NCI-H774 (cell line): ENCODE measurements around the gene LRRK1.

Source experiments
- DNase-seq: peaks from one replicate; lab custom pipeline; 2025; lab: John Stamatoyannopoulos, UW

Gene LRRK1

DNA sequence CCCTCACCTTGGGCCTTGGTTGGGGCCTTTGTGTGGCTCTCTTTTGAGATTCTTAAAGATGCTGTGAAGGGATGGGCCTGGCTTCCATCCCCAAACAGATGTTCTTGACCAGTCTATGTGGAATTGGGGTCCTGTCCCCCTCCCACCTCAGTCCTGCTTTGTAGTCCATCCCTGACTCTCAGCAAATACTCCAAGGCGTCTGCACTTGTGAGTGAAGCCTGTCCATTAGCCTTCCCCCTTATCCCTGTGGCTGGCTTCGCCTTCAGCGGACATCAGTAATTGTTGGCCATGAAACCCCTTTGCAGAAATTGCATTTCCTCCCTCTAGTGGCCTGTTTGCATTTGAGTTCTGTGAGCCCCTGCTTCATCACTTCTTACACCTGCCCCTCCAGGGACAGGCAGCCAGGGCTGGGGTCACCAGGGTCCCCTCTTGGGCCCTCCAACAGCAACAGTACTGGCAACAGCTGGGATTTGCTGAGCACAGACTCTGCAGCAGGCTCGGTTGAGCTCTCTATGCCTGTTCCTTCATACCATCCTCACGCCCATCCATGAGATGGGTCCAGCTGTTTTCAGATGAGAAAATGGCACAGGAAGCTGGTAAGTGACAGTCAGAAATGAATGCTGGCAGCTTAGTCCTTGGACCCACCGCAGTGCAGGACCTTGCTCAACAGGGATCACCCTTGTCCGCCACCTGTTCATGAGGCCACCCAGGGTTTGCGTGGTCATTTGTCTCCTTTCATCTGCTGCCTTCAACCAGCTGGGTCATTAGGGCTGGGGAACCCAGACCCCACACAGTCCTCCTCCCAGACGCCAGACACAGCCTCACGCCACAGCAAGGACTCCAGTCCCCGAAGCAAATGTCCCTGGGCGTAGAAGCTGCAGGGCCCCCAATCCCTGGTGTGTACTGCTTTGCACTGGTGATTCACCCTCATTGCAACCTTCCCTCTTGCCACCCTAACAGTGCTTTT lies 8.9 kb upstream of the LRRK1 start:
- DNase-seq = no peak

DNA sequence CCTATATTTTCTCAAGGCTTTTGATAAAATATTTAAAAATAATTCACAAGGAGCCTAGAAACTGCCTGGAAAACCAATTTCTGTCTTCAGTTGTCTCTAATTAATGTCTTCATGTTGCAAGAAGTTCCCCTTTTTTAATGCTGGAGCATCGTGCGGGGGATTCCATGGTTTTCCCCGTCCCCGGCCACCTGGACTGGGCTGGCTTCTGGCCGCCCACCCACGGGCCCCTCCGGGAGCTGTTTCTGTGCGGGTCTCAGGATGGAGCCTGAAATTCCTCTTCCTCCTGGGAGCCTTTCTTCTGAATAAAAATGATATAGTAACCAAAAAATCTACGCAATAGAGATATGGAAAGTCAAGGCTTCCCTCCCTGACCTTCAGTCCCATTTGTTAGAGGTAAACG lies 8.1 kb upstream of the LRRK1 start:
- DNase-seq = no peak

GRCh38 chr15:100913961-100914360 lies 5.2 kb upstream of the LRRK1 start:
- DNase-seq = no peak

DNA sequence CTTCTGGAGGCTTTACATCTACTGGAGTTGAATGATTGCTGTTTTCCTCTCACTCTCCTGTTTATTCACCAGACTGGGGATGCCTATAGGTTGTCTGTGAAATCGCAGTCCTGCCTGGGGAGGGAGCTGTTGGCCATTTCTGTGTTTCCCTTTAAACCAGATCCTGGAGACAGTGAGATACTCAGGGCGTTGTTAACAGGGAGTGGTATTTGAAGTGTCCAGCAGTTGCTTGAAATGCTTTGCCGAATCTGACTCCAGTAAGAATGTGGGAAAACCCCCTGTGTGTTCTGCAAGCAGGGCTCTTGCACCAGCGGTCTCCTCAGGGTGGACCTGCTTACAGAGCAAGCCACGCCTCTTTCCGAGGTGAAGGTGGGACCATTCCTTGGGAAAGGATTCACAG lies 4.3 kb upstream of the LRRK1 start:
- no peak for DNase-seq

DNA sequence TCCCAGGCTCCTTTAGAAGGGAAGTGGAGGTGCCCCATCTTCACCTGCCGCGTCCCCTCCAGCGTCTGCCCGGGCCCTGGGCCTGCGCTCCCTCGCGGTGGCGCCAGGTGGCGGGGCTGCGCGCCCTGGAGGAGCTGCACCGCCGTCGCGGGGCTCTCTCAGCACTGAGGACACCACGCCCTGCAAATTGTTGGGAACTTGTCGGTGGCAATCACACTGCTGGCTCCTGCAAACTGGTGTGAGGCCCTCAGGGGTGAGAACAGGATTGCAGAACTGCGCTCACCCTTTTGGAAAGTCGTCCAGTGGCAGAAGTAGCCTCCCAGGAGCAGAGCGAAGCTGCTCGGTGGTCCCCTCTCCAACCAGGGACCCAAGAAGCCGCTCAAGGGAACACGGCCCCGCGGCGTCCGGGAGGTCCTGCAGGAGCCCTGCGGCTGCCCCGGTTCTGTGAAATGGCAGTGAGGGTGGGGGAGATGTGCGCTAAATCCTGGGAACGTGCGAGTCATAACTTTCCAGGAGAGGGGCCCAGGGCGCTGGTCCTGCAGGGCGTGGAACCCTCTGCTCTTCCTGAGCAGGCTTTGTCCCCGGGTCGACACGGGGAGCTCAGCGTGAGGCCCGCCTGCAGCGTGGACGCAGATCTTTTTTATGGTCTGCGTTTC lies 995 bp upstream of the LRRK1 start:
- DNase-seq = peak; percentile 58

DNA sequence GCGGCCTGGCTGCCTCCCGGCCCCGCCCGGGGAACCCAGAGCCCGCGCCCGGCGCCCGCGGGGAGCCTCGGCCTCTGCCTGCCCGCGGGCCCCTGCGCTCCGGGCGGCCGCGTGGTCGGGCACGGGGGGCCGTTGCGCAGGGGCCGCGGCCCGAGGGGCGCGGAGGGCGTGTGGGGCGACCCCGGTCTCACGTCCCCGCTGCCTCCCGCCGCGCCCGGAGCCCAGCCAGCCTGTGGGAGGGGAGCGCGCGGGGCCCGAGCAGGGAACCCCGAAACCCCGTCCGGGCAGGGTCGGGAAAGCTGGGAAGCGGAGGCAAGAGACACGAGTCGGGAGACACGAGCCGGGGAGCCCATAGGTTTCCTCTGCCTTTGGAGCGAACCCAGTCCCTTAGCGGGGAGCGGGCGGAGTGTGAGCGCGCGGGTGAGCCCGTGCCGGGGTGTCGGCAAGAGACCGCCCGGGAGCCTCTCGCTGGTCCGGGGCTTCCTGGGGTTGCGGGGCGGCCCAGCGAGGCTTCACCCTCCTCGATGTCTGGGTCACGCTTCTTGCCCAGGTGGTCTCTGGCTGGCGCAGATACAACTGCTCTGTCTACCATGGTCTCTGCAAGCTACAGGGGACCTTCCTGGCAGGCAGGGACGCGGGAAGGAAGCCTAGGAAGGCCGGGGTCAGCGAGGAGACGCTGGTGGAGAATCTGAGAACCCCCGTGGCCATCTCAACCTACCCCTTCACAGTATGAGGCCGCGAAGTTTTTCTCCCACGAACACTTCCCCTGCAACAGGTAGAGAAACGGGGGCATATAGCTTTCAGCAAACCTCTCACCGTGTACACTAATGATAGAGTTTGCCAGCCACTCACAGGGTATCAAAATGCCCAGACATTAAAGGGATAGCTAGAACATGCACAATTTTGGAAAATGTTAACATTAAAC lies 586 bp downstream of the LRRK1 start:
- DNase-seq = no peak

- DNase-seq = no peak
Observed at GRCh38 chr15:100920516-100921135, 1.5 kb downstream of the LRRK1 start.

DNA sequence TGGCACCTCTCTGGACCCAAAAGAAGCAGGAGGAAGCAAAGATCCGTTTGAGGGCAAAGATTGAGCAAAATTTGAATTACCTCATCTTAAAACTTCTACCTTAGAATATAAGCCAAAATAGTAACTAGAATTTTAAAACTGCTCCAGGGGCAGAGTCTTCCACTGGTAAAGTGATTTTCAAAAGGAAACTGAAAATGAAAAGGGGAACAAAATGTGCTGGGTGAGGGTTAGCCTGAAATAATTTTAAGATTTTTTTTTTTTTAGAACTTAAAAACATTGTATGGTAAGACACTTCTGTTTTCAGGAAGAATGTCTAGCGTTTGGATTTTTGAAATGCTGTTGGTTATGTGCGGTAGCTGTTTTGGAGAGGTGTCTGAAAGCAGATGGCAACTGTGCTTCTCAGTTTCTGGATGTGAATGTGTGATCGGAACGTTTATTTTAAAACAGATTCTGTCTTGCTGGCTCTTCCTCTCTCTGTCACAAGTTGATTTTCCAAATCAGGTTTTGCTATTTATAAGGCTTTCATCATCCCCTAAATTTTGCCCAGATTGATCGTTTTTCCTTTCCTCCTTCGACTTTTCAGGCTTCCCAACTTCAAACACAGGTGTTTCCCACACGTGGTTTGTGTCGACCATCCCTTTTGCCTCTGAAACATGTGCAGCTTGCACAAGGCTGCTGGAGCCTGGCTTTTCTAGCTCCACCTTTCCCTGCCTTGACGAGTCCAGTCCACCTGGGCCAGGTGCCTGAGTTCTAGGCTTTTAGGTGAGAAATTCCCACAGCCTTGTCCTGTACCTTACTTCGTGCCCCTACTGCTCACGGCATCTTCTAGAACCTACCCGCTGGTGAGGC lies 3.3 kb downstream of the LRRK1 start:
- no peak for DNase-seq

DNA sequence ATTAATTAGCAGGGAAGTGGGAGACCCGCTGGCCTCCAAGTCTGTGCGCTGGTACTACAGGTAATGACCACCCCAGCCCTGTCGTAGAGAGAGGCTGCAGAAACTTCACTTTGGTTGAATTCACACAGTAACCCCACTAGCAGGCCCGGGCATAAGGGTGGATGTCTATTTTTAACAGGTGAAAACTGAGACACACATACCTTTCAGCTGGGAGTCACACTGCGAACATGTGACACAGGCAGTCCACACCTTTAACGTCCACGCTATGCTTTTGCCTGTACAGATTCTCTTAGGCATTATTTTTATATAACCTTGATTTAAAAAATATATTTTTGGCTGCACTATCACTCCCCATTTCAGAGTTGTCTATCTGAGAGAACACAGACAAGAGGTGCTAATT lies 3.9 kb downstream of the LRRK1 start:
- DNase-seq = no peak

DNA sequence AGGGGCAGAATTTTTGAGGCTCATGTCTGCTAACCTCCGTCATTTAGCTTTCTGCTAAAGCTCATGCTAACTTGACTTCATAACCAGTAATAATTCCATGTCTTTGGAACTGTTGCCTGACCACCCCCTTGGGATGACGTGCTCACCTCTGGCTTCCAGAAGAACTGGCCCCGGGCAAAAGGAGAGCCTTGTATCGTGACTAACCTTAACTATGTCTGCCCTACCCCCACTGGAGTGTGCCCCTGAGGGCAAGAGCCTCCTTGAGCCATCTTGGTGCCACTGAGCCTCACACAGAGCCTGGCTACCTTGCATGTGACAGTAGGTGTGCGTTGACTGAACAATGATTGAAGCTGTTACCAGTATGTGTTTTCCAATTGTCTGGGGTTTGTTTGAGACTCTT lies 4.7 kb downstream of the LRRK1 start:
- no peak for DNase-seq

DNA sequence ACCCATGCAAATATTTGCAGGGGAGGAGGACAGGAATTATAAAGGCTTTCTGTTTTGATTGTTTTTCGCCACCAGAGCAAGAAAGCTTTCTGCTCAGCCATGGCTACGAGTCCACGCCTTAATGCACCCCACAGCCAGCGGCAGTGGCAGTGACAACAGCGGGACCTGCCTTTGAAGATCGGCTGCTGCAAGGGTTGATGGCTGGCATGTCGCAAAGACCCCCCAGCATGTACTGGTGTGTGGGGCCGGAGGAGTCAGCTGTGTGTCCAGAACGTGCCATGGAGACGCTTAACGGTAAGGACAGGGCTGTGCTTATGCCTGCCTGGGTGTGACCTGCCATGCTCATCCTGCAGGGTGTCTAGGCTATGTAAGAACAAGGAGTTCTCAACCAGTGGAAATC lies 5.3 kb downstream of the LRRK1 start:
- DNase-seq = no peak

GRCh38 chr15:100925480-100925879 lies 6.3 kb downstream of the LRRK1 start:
- no peak for DNase-seq

- no peak for DNase-seq
Observed at GRCh38 chr15:100926258-100926657, 7.1 kb downstream of the LRRK1 start.

DNA sequence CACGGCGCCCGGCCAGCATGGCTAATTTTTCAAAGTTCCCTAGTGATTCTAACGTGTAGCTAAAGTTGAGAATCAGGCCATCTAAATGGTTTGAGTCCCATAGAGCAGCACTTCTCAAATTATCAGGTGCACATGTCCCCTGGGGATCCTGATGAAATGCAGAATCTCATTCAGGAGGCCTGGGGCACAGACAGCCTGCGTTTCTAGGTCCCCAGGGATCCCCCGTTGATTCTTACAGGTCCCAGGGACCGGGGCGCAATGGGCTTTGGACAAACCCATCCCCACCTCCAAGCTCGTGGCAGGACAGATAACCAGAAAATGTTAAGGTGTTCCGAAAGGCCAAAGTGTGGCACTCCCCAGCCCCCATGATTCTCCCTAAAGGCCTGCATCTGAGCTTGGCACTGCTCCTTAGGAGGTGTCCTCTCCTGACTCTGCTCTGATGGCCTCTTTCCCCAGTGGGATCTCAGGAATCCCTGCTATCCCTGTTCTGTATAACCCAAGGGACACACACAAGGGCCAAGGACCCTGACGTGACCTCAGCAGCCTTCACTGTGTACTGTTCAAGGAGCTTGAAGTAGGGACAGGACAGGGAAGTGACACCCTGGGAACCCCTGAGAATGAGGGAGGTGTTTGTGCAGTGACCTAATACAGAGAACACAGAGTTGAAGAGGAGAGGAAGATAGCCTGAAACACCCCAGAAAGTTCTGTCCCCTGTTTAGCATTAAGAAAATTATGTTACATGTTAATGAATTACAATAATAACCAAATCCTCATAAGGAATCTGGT lies 8.0 kb downstream of the LRRK1 start:
- no peak for DNase-seq

DNA sequence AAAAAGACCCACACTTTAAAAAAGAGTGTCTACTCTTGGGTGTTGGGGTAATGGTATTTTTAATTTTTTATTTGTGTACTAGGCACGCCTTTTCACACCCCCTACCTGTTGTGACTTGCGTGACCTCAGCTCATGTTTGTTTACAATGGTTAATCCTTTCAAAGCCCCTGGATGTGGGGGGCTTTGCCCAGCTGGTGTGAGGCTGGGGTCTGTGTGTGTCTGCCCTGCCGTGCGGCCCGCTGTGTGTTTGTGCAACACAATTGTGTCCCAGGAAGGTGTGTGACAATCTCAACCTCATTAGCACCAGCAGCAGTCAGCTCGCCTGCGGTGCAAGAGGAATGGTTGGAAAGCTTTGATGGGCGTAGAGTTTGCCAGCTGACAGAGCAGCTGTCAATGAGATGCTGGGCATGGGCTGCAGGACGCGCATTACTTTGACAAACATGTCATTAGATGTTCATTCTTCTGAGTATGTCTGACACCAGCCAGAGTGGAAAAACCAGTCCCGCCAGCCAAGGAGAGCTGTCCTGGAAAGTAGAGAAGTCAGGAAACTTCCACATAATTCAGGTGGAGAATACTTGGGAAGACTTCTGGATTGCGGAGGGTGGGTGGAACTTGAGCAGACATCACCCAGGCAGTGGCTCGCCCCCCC lies 9.6 kb downstream of the LRRK1 start:
- no peak for DNase-seq

DNA sequence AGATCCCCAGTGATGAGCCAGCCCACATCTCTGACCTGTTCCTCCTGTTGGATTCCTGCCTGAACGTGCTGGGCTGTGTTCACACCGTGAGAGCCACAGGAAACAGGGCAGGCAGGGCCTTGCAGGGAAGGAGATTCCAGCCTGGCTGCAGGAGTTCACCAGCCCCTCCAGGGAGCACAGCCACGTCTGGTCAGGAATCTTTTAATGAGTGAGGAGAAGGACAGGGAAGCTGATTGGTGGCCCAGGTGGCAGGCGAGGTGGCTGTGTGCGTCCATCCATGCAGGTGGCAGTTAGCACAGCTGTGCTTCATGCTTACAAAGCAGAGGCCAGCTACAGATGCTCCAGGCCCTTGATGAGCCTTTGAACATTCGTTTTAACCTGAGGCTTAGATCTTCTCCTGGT lies 10.5 kb downstream of the LRRK1 start:
- no peak for DNase-seq

- DNase-seq = no peak
Observed at GRCh38 chr15:100930306-100930848, 11.2 kb downstream of the LRRK1 start.

DNA sequence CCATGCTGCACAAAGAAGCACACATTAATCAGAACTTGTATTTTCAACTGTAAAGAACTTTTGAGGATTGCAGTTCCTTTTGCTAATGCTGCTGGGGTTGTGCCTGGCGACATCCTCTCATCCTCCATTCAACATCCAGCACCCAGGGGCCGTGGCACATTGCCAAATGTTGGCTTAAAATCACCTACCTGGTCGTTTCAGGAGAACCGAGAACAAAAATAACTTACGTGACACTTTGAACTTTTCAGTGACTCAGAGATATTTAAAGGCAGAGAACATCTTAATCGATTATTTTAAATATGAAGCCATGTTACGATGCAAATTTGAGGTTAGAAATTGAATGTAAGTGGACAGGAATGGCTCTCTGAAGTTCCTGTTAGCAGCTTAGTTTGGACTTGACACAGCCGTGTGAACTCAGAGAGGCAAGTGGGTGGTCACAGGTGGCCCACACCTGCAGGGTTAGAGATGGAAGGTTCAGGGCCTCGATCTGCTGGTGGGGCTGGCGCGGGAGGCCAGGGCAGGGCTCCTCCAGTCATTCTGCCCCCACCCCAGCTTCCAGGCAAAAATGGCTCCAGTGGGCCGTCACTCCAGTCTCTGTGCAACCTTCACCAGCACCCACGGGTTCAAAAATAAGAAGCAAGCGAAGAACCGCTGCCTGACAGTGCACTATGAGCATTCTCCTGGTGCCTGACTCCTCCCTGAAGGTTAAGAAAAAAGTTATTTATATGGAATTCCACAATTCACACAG lies 12.2 kb downstream of the LRRK1 start:
- no peak for DNase-seq
